K562 (cell line): ENCODE results near the gene SEPHS2. TPM values are rescaled to one million over a fixed set of nuclear protein-coding genes. Genes with fewer than 3 reads are reported as not detected.

ENCODE experiments used
- ATF6 ChIP-seq: sonication (generic); formaldehyde crosslinking; IDR thresholded peaks from 2 replicates; pipeline ENCODE4 v1.4.0; 2020; ENCODE audit warnings: mild to moderate bottlenecking, missing genetic modification reagents
- CEBPZ ChIP-seq: fragments of 150-350 bp; IDR thresholded peaks from 2 replicates; pipeline ENCODE4 v1.6.1; 2014; ENCODE audit warnings: low read depth, mild to moderate bottlenecking, low read length, borderline replicate concordance
- CHD1 ChIP-seq: fragments of 200-600 bp; sonication (generic); IDR thresholded peaks from one replicate; pipeline ENCODE4 v1.6.1; 2012; ENCODE audit warnings: mild to moderate bottlenecking, moderate library complexity, low read length, inconsistent platforms
- ELK1 ChIP-seq: sonication (generic); formaldehyde crosslinking; IDR thresholded peaks from 2 replicates; pipeline ENCODE4 v1.8.1; 2022; ENCODE audit warnings: missing genetic modification reagents
- FOXP1 ChIP-seq: sonication (generic); formaldehyde crosslinking; IDR thresholded peaks from 2 replicates; pipeline ENCODE4 v1.8.0; 2022; ENCODE audit warnings: mild to moderate bottlenecking, missing genetic modification reagents
- GTF2A2 ChIP-seq: IDR thresholded peaks from 2 replicates; pipeline ENCODE4 v1.6.1; 2016; ENCODE audit warnings: mild to moderate bottlenecking, missing genetic modification characterization, missing compliant biosample characterization
- IRF1 ChIP-seq: sonication (generic); formaldehyde crosslinking; IDR thresholded peaks from 2 replicates; pipeline ENCODE4 v1.8.0; 2022; ENCODE audit warnings: missing genetic modification reagents, mild to moderate bottlenecking, borderline replicate concordance
- NFE2L1 ChIP-seq: fragments of 450-650 bp; IDR thresholded peaks from 2 replicates; pipeline ENCODE4 v1.6.1; 2016; ENCODE audit warnings: missing genetic modification characterization, low read depth, mild to moderate bottlenecking, missing compliant biosample characterization, moderate library complexity, borderline replicate concordance
- NFYB ChIP-seq: IDR thresholded peaks from 2 replicates; pipeline ENCODE4 v1.6.1; 2011; ENCODE audit warnings: mild to moderate bottlenecking, moderate library complexity; ENCODE audit not compliant: insufficient read length; ENCODE audit errors: extremely low read depth
- POU5F1 ChIP-seq: fragments of 150-350 bp; IDR thresholded peaks from 2 replicates; pipeline ENCODE4 v1.6.1; 2014; ENCODE audit warnings: borderline replicate concordance, low read length, low read depth, mild to moderate bottlenecking; ENCODE audit not compliant: partially characterized antibody
- WHSC1 ChIP-seq: IDR thresholded peaks from one replicate; pipeline ENCODE4 v1.6.1; 2012; ENCODE audit warnings: low read length, control low read depth, inconsistent platforms
- ZNF324 ChIP-seq: fragments of 250-450 bp; sonication (Bioruptor Pico); IDR thresholded peaks from 2 replicates; pipeline ENCODE4 v1.4.0; 2020; ENCODE audit warnings: mild to moderate bottlenecking
- polyA plus RNA-seq, 8 experiments: library from polyadenylated mRNA; depleted of rRNA in 4 of 8; stranded (reverse) in 5 of 8; unstranded in 3 of 8; fragments of >200 nt; fragmentation: Nextera tagmentation in 2 of 8; fragmentation: Illumina TruSeq in 1 of 8; extraction: Ambion mirVana in 2 of 8; extraction: Trizol in 1 of 8; gene quantifications; 2 replicates each; pipeline versions ENCODE4 v1.2.1 to v1.2.3, GENCODE V29; 2011 to 2014; ENCODE audit warnings: inconsistent platforms in 1 of 8, missing spikeins in 1 of 8
- total RNA-seq, 7 experiments: library from RNA; depleted of rRNA in 6 of 7; stranded (reverse); fragments of >200 nt in 6 of 7; fragmentation: Illumina TruSeq in 2 of 7; extraction: Trizol in 2 of 7; gene quantifications; 2 replicates each; pipeline versions ENCODE4 v1.2.1 to v1.2.3, GENCODE V29; 2011 to 2021; ENCODE audit warnings: low replicate concordance in 1 of 7

Gene SEPHS2
- total and polyA plus RNA-seq, 9 of the 15 experiments (the other 6 are each of a cell fraction or from before 2014, with no cell fraction given) = 20.9 to 90.6 (median 43.4) TPM

GRCh38 chr16:30407102-30407803 is 38.4 kb downstream of the SEPHS2 start, which contains the start of gene ZNF771 (continued):
- peak; percentile 81; the same call in 1 of the 2 replicates for TF ChIP-seq ATF6 (CRISPR knock-in tag)
- 0 out of 2 replicates have a peak, but pooled peaks have one; percentile 41 for TF ChIP-seq GTF2A2 (tag)
- no peak for TF ChIP-seq NFE2L1 (tag)
- no peak for TF ChIP-seq ZNF324 (CRISPR knock-in tag)
- no peak for TF ChIP-seq IRF1 (CRISPR knock-in tag)
- TF ChIP-seq NFYB = peak; percentile 41
- no peak for TF ChIP-seq CEBPZ
- 0 out of 2 replicates have a peak, but pooled peaks have one; percentile 39 for TF ChIP-seq FOXP1 (CRISPR knock-in tag)
- no peak for TF ChIP-seq POU5F1
- TF ChIP-seq WHSC1 = no peak
- TF ChIP-seq CHD1 = no peak
- no peak for TF ChIP-seq ELK1
